Measurements from ENCODE around the gene SLC25A21. TPM values are rescaled to one million over a fixed set of nuclear protein-coding genes. Genes with fewer than 3 reads are reported as not detected.

SLC25A21 gene
- total and polyA plus RNA-seq, 2 experiments from 2014 or later = 10.6 to 12.1 TPM

DNA sequence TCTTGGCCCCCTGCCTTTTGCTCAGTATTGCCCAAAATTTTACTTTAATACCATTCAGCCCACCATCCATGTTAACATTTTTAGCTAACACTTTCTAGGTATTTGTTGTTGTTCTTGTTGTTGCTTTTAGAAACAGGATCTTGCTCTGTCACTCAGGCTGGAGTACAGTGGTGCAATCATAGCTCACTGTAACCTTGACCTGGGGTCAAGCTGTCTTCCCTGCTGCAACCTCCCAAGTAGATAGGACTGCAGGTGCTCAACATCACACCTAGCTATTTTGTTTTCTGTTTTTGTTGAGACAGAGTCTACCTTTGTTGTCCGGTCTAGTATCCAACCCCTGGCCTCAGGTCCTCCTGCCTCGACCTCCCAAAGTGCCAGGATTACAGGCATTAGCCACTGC, 29.3 kb upstream of the SLC25A21 start:
- Histone ChIP-seq H3K4me1 (ENCODE audit: insufficient read depth) (peaks cover 31% of the 10 kb centered on the region), H3K79me2 (replicated peaks; ENCODE audit: insufficient read depth) (peaks cover 77% of the 10 kb centered on the region), H3K4me3 (no peak overlapping the region), H3K36me3 (ENCODE audit: insufficient read depth) (peaks cover 9% of the 10 kb centered on the region; the same call in 1 of the 2 replicates), H3K4me2 (no peak overlapping the region), H3F3A (replicated peaks; ENCODE audit: low read depth) (no peaks in the 10 kb centered on the region), H2AFZ (no peak overlapping the region), H3K9me2 (ENCODE audit: insufficient read depth) (no peaks in the 10 kb centered on the region), H4K20me1 (replicated peaks; ENCODE audit: insufficient read depth) (peaks cover 11% of the 10 kb centered on the region; the same call in 1 of the 2 replicates), H3K27ac (ENCODE audit: low read depth) (no peak overlapping the region), H3K27me3 (ENCODE audit: insufficient read depth) (no peaks in the 10 kb centered on the region)
- peaks cover 8% of the 10 kb centered on the region for H3K27me3 Mint-ChIP-seq (ENCODE audit: insufficient read depth, low read depth, poor library complexity)
- peak overlapping the region; percentile 9; the same call in 1 of the 2 replicates for H3K27ac Mint-ChIP-seq
- no peak overlapping the region for H3K4me3 Mint-ChIP-seq
- H3K36me3 Mint-ChIP-seq (ENCODE audit: low read depth) = peaks cover 34% of the 10 kb centered on the region
- no peak for DNase-seq (ENCODE audit: low spot score)
- ATAC-seq = no peak
- peaks cover 29% of the 10 kb centered on the region for H3K9me3 Mint-ChIP-seq
- TF ChIP-seq ZNF114 (CRISPR knock-in tag; IDR thresholded peaks at IDR 0.05) = no peak
- no peak for TF ChIP-seq CTCF (conservative IDR thresholded peaks at IDR 0.05; ENCODE audit: low read depth in 2 of 2)
- TF ChIP-seq REST (IDR thresholded peaks at IDR 0.05; ENCODE audit: unreplicated experiment) = no peak
- TF ChIP-seq, protein P1, sequence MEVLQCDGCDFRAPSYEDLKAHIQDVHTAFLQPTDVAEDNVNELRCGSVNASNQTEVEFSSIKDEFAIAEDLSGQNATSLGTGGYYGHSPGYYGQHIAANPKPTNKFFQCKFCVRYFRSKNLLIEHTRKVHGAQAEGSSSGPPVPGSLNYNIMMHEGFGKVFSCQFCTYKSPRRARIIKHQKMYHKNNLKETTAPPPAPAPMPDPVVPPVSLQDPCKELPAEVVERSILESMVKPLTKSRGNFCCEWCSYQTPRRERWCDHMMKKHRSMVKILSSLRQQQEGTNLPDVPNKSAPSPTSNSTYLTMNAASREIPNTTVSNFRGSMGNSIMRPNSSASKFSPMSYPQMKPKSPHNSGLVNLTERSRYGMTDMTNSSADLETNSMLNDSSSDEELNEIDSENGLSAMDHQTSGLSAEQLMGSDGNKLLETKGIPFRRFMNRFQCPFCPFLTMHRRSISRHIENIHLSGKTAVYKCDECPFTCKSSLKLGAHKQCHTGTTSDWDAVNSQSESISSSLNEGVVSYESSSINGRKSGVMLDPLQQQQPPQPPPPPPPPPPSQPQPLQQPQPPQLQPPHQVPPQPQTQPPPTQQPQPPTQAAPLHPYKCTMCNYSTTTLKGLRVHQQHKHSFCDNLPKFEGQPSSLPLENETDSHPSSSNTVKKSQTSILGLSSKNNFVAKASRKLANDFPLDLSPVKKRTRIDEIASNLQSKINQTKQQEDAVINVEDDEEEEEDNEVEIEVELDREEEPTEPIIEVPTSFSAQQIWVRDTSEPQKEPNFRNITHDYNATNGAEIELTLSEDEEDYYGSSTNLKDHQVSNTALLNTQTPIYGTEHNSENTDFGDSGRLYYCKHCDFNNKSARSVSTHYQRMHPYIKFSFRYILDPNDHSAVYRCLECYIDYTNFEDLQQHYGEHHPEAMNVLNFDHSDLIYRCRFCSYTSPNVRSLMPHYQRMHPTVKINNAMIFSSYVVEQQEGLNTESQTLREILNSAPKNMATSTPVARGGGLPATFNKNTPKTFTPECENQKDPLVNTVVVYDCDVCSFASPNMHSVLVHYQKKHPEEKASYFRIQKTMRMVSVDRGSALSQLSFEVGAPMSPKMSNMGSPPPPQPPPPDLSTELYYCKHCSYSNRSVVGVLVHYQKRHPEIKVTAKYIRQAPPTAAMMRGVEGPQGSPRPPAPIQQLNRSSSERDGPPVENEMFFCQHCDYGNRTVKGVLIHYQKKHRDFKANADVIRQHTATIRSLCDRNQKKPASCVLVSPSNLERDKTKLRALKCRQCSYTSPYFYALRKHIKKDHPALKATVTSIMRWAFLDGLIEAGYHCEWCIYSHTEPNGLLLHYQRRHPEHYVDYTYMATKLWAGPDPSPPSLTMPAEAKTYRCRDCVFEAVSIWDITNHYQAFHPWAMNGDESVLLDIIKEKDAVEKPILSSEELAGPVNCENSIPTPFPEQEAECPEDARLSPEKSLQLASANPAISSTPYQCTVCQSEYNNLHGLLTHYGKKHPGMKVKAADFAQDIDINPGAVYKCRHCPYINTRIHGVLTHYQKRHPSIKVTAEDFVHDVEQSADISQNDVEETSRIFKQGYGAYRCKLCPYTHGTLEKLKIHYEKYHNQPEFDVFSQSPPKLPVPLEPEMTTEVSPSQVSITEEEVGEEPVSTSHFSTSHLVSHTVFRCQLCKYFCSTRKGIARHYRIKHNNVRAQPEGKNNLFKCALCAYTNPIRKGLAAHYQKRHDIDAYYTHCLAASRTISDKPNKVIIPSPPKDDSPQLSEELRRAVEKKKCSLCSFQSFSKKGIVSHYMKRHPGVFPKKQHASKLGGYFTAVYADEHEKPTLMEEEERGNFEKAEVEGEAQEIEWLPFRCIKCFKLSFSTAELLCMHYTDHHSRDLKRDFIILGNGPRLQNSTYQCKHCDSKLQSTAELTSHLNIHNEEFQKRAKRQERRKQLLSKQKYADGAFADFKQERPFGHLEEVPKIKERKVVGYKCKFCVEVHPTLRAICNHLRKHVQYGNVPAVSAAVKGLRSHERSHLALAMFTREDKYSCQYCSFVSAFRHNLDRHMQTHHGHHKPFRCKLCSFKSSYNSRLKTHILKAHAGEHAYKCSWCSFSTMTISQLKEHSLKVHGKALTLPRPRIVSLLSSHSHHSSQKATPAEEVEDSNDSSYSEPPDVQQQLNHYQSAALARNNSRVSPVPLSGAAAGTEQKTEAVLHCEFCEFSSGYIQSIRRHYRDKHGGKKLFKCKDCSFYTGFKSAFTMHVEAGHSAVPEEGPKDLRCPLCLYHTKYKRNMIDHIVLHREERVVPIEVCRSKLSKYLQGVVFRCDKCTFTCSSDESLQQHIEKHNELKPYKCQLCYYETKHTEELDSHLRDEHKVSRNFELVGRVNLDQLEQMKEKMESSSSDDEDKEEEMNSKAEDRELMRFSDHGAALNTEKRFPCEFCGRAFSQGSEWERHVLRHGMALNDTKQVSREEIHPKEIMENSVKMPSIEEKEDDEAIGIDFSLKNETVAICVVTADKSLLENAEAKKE (CRISPR knock-in tag; IDR thresholded peaks at IDR 0.05) = no peak
- no peak for TF ChIP-seq NANOG (IDR thresholded peaks at IDR 0.05; ENCODE audit: borderline replicate concordance)
- TF ChIP-seq JUNB (IDR thresholded peaks at IDR 0.05; ENCODE audit: unreplicated experiment) = no peak
- TF ChIP-seq ZNF331 (CRISPR knock-in tag; IDR thresholded peaks at IDR 0.05; ENCODE audit: low read depth) = no peak
- no peak for TF ChIP-seq POLR2AphosphoS5 (IDR thresholded peaks at IDR 0.05; ENCODE audit: low read depth)
- TF ChIP-seq CREB1 (CRISPR knock-in tag; IDR thresholded peaks at IDR 0.05; ENCODE audit: low read depth) = no peak
- no peak for TF ChIP-seq STAT1 (IDR thresholded peaks at IDR 0.05; ENCODE audit: unreplicated experiment)
- peaks cover 17% of the 10 kb centered on the region; the same call in 2 of the 3 replicates for H3K4me1 Mint-ChIP-seq

Data from GM23338 (cell line).